Lower leg skin (tissue), 4 donors: Measurements from ENCODE around the gene NDUFA1. TPM values are rescaled to one million over a fixed set of nuclear protein-coding genes. Genes with fewer than 3 reads are reported as not detected.
"Not testable (repeated sequence)": the region's sequence is repeated elsewhere in the genome, so short reads cannot be mapped to it uniquely, and the experiment has no call there.

ENCODE experiments used
- DNase-seq, 2 donors: peaks; one replicate each; pipeline ENCODE4 v3.0.0-alpha.2; 2019; ENCODE audit warnings: low spot score in 2 of 2
- H3K4me3 ChIP-seq: fragments of 200-600 bp; sonication (generic); 2 replicates; pipeline ENCODE4 v1.5.1; 2017; ENCODE audit warnings: mild to moderate bottlenecking, low read depth; ENCODE audit not compliant: poor library complexity, severe bottlenecking
- CTCF ChIP-seq, 3 donors: fragments of 450-650 bp; IDR thresholded peaks; one replicate each; pipeline ENCODE4 v1.5.1; 2016; ENCODE audit warnings: antibody characterized with exemption in 3 of 3, mild to moderate bottlenecking in 3 of 3, moderate library complexity in 2 of 3
- POLR2A ChIP-seq, 2 donors: fragments of 450-650 bp; IDR thresholded peaks; one replicate each; pipeline ENCODE4 v1.6.1; 2016 to 2017; ENCODE audit warnings: antibody characterized with exemption in 2 of 2, mild to moderate bottlenecking in 1 of 2, moderate library complexity in 1 of 2
- WGBS, 2 donors: methylation state at CpG; one replicate each; pipeline ENCODE4 v1.1.5; 2018; 5-methylcytosine and 5-hydroxymethylcytosine counted together
- intact Hi-C: fragments of 100-400 bp; cut with DNase I; formaldehyde crosslinking; loops from one replicate; pipeline ENCODE4 v1.15.0; 2023; ENCODE audit warnings: low total_unique reads
- total RNA-seq, 4 donors: library from RNA; depleted of rRNA; stranded (reverse); fragments of >200 nt; gene quantifications; one replicate each; pipeline ENCODE4 v1.1.0, GENCODE V29; 2016

NDUFA1 gene
- total RNA-seq, 4 donors from 2014 or later = 39.4 to 60.6 (median 47.4) TPM

- intact Hi-C loops = no loop called here
- no peak for TF ChIP-seq CTCF (IDR thresholded peaks at IDR 0.05)
- TF ChIP-seq POLR2A (IDR thresholded peaks at IDR 0.05) = no peak
- no peak for DNase-seq
- 84 to 91% methylated on average over 5 of the region's 5 CpGs for WGBS, 2 donors
- H3K4me3 ChIP-seq = no peak overlapping the region
Measured at GRCh38 chrX:119919835-119920585, 48.4 kb downstream of the NDUFA1 start.

- WGBS, 2 donors = 86 to 97% methylated on average over 7 of the region's 7 CpGs
Measured at GRCh38 chrX:119922391-119922790, 50.8 kb downstream of the NDUFA1 start.

More at GRCh38 chrX:119922391-119922790, 50.8 kb downstream of the NDUFA1 start:
- DNase-seq = peak in 1 of 2 donors; percentile 46
- intact Hi-C loops, H3K4me3 ChIP-seq: not testable (repeated sequence)

Other genes with a start within 250 kb of the NDUFA1 start
- gene SEPTIN6, start 178.7 kb upstream of the NDUFA1 start, total RNA-seq = 10 to 100 TPM in 2 of 4 donors, 1 to 10 TPM in 2; 7.8 to 11.9 (median 10.4) TPM
- gene SOWAHD, start 113.2 kb upstream of the NDUFA1 start, total RNA-seq = 1 to 10 TPM in 1 of 4 donors, under 1 TPM in 3; 0.20 to 1.3 (median 0.56) TPM
- 1,000 to 10,000 TPM; 2,066 to 6,085 (median 2,614) TPM for gene RPL39, start 80.2 kb upstream of the NDUFA1 start, total RNA-seq
- gene UPF3B, start 18.9 kb upstream of the NDUFA1 start, total RNA-seq = 1 to 10 TPM; 4.3 to 5.6 (median 5.1) TPM
- 10 to 100 TPM; 20.2 to 30.1 (median 23.2) TPM for gene RNF113A, start 99 bp upstream of the NDUFA1 start, total RNA-seq
- gene AKAP14, start 24.1 kb downstream of the NDUFA1 start, total RNA-seq = not detected
- 1 to 10 TPM; 4.8 to 7.3 (median 6.4) TPM for gene NKAP, start 71.9 kb downstream of the NDUFA1 start, total RNA-seq
- not detected for gene RHOXF2B, start 205.9 kb downstream of the NDUFA1 start, total RNA-seq
- 1 to 10 TPM in 1 of 4 donors, under 1 TPM in 1, not detected in 2; 0.62 to 5.5 TPM for gene RHOXF1, start 244.1 kb downstream of the NDUFA1 start, total RNA-seq